Activated T-helper 9 cell treated with anti-CD3 and anti-CD28 coated beads, Interleukin-2, amount 50 U/mL, for 16 hours (primary cell): ENCODE data around the gene NOL4L.

Experiments
- DNase-seq: peaks from one replicate; pipeline ENCODE4 v3.0.0-alpha.2; 2020; ENCODE audit warnings: low read depth

The NOL4L gene

DNA sequence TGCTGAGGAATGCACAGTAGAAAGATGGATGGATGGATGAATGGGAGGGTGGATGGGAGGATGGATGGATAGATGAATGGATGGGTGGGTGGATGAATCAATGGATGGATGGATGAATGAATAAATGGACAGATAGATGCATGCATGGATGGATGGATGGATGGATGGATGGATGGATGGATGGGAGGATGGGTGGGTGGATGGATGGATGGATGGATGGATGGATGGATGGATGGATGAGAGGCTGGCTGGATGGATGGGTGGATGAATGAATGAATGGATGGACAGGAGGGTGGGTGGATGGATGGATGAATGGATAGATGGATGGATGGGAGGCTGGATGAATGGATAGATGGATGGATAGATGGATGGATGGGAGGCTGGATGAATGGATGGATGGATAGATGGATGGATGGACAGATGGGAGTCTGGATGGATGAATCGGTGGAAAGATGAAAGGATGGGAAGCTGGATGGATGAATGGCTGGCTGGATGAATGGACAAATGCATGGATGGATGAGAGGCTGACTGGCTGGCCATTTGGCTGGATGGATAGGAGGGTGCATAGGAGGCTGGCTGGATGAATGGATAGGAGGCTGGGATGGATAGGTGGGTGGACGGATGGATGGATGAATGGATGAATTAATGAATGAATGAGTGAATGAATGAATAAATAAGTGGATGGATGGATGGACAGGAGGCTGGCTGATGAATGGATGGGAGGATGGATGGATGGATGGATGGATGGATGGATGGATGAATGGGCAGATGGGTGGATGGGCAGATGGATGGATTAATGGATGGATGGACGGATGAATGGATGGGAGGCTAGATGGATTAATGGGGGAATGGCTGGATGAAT lies 28.3 kb upstream of the NOL4L start:
- no peak for DNase-seq

DNA sequence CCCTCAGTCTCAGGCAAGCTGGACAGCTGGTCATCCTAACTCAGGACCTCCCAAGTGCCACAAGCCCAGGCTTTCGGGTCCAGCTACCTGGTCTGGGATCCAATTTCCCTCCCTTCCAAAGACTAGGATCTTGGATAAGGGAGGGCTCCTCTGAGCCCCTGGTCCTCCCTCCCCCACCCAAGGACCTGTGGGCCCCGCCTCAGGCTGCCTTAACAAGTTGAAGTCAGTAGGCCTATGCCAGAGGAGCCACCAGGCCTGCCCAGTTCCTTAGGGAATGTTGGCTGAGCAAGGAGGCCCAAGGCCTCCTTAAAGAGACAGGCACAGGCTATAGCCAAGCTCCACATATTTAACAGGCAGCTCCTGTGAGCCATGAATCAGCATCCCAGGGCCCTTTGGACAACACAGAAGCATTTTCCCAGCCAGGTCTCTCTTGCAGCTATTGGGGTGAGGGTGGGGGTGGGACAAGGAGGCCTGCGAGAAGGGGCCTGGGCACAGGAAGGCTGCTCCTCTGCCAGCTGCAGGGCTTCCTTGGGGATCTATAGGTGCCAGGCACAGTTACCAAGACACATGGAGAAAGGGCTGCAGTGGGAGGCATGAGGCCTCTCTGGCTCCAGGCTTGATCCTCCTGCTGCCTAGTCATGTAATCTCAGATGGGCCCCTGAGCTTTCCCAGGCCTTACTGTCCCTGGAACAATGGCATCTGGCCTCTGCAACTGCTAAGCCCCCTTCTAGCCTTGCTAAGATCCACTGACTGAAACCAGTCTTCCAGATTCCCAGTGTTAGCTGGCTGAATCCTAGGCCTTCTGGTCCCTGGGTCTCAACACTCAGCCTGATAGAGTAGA lies 27.4 kb upstream of the NOL4L start:
- DNase-seq, result no peak

DNA sequence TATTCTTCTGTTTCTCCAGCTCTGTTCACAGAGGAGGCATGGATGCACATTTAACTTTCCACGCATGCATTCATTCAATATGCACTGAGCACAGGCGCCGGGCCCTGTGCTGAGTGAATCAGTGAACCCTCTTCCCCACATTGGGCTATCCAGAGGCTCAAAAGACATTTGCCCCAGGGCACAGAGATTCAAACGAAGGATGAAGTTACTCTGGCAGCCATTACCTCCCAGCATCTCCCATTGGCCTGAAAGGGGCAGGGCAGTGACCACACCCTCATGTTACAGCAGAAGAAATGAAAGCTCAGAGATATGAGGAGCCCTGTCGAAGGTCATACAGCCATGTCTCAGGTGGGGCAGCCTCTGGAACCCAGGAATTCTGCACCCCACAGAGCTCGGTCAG lies 26.7 kb upstream of the NOL4L start:
- no peak for DNase-seq

DNA sequence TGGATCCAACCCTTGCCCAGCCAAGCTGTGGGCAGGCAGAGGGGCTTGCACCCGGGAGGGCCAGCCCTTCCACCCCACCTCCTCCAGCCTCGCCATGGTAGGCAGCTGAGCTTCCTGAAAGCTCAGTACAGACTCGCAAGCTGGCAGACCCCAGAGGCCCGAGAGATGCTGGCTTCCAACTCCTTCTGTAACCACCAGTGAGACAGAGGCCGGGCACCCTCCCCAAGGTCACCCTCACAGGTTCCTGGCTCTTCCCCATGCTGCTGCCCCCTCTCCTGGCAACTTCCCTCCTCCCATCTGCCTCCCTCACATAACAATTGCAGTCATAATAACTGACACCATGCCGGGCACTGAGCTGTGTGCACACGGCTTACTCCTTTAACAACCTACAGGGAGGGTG lies 26.2 kb upstream of the NOL4L start:
- DNase-seq, result no peak

DNA sequence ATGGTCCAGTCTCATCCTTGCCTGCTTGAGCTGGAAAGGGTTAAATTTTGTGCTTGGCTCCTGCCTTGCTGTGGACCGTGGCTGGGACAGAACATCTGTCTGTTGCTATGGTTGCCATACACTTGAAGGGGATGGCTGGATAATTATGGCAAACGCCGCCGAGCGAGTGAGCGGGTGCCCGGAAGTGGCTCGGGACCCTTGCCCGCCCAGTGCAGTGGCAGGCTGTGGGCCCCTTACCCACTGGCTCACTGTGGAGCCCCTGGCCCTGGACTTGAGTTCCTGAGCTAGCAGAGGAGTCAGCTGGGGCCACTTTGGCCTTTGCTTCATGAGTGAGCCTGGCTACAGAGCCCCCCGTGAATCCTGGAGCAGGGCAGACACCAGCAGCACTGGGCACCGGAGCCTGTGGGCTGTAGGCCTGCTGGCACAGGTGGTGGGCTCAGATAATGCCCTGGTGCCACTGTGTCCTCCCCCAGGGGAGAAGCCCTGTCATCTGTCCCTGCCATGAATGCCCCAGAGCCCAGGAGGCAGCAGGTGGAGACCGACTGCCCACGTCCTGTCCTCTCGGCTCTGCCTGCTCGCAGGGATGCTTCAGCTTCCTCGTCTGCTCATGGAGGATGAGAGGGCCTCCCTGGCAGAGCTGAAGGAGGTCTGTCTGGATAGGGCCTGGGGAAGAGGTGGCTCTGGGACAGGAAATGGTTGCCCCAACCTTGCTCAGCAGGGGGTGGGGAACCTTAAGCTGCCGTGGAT lies 25.5 kb upstream of the NOL4L start:
- DNase-seq, result no peak

DNA sequence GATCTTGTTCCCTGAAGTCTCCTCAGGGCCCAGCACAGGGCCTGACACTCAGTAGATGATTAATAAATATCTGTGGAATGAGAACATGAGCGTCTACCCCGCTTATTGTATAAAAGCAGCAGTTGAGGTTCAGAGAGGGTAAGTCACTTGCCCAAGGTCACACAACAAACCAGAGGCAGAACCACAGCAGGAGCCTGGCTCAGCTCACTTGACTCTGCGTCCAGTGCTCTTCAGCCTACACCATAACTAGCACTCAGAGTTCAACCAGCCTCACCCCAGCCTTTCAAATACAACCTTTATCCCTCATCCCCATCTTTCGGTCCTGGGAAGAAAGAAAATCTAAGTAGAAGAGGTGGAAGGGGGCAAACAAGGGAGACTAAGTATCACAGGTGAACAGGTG lies 24.9 kb upstream of the NOL4L start:
- DNase-seq, result no peak

DNA sequence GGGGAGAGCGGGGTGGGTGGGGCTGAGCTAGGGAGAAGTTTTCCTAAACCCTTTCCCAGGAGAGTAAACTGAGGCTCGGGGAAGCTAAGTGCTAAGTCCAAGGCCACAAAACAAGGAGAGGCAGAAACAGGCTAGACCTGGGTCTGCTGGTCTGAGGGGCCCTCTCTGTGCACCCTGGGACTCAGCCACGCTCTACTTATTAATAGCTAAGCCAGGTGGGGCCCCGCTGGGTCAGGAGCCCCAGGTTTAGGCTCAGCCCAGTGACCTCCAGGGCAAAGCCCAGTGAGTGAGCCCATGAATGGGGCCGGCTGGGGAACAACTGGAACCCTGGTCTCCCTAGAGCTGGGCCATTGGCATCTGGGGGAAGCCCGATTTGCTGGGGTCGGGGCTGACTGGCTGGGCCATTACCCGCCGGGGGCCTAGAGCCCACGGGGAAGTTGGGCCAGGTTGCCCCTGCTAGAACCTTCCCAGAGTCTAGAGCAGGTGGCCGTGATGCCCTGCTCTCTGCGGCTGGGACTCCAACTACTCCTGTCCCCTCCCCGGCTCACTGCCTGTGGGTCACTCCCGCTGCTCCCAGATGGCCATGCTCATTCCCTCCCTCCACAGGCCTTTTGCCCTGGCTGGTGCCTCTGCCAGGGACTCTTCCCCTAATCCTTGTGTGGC lies 24.1 kb upstream of the NOL4L start:
- no peak for DNase-seq

DNA sequence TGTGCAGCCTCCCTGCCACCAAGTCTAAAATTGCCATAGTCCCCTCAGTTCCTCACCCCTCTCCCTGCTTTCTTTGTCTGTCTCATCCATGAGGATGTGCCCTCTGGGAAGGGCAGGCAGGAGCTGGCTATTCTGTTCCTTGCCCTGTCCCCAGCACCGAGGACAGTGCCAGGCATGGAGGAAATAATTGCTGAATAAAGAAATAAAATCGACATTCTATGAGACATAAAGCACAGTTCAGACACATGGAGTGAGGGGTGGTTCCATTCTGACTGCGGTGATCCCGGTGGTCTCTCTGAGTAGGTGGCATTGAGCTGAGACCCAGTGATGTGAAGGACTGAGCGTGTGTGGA lies 23.5 kb upstream of the NOL4L start:
- no peak for DNase-seq

DNA sequence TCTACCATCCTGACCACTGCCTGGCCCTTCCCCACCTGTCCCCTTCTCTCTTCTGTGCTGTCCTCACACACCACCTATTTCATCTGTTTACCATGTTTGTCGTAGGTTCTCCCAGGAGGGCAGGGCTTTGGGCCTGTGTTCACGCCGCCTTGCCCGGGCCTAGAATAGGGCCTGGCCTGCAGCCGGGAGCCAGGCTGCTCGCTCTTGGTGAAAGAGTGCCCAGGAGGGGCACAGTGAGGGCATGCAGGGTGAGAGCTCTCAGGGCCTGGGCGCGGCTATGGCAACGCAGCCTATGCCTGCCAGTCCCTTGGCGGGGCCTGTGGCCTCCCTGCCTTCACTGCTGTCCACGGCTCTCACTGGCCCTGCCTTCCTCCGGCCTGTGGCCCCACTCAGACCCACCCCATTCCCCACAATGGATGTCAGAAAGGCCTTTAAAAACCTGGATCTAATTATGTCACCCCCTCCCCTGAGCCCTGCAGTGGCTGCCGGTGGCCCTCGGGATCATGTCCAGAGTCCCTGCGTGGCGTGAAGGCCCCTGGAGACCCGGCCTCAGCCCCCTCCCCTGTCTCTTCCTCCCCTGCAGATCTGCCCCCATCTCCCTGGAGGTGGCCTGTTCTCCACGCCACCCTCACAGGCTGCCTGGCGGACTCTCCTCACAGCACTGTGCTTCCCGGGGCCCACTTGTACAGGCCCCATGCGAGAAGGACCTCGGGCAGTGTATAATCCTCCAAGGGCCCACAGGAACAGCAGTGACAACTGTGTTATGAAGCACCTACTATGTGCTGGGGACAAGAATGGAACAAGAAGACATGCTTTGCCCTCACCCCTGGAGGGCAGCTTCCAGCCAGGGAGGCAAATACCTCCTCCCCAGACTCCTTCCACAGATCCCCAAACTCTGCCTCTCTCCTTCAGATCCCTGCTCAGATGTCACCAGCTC lies 22.9 kb upstream of the NOL4L start:
- no peak for DNase-seq

DNA sequence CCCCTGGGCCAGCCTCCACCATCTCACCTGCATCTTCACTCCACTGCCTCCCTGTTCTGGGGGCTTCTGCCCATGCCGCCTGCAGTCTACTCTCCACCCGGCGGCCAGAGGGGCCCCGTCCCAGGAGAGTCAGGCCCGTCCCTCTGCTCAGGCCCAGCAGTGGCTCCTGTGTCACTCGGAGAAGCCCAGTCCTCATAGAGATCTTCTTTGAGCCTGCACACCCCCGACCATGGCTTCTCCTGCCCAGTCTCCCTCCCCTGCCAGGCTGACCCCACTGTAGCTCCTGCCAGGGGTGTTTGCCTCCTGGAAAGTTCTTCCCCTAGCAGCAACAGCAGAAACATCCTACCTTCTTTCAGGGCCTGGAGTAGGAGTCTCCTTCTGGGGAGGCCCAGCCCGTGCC lies 22.2 kb upstream of the NOL4L start:
- DNase-seq, result no peak

DNA sequence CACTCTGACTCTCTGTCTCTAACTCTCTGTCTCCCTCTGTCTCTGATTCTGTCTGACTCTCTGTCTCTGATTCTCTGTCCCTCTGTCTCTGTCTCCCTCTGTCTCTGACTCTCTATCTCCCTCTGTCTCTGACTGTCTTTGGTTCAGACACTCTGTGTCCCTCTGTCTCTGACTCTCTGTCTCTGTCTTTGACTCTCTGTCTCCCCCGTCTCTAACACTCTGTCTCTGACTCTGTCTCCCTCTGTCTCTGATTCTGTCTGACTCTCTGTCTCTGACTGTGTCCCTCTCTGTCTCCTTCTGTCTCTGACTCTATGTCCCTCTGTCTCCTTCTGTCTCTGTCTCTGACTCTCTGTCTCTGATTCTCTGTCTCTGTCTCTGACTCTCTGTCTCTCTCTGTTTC lies 21.7 kb upstream of the NOL4L start:
- no peak for DNase-seq

DNA sequence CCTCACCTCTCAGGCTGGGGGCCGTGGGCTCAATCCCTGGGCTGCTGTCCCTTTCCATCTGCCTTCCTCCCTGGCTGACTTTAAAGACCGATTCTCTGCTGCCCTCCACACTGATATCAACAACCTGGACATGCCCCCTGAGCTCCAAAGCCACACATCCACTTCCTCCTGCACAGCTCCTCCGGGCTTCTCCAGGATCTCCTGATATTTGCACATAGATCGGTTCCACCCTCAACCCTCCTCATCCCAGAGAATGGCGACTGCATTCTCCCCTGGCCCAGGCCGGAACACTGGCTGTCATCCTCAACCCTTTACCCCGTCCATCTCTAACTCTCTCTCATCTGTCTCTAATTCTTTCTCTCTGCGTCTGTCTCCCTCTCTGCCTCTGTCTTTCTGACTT lies 21.0 kb upstream of the NOL4L start:
- no peak for DNase-seq

DNA sequence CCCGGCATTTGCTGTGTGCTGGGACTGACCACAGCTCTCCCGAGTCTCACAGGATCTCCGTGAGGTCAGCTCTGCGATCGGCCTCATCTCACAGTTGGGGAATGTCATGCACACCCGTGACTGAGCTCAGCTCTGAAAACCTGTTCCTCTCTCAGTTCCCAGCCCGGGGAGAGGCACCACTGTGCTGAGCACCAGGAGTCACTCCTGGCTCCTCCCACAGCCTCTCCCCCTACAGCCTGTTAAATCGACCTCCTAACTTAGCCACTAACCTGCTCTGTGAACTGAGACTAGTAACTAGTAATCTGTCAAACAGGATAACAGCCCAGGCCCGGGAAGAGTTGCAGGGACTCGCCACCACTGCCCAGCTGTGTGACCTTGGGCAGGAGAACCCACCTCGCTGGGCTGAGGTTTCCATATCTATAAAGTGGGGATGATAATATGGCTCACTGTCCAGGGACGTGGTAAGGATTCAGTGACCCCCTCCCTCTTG lies 20.1 kb upstream of the NOL4L start:
- no peak for DNase-seq

DNA sequence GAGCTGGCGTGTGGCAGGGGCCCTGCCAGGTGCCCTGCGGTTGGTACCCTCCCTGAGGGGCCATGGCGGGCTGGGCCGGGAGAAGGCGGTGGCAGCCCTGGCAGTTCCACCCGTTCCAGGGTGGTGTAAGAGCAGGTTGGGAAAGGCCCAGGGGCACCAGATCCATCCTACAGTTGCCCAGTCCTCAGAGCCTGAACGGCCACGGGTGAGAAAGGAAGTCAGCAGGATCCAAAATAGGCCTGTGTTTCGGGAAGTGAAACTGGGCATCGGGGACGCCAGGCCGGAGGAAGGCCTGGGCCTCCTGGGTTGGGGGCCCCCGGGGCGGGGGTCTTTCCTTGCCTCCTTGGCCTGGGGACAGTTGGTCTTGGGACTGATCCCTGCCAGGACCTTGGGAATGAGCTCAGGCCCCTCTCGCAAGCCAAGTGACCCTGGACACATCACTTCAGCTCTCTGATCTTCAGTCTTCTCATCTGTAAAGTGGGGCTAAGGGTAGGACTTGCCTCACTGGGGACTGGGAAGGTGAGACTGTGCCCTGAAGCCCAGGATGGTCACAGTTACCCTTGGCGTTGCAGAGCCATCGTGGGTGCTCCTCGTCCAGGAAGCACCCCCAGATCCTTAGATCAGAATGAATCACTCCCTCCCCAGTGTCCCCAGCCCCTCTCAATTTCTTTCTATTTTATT lies 18.1 kb upstream of the NOL4L start:
- no peak for DNase-seq

DNA sequence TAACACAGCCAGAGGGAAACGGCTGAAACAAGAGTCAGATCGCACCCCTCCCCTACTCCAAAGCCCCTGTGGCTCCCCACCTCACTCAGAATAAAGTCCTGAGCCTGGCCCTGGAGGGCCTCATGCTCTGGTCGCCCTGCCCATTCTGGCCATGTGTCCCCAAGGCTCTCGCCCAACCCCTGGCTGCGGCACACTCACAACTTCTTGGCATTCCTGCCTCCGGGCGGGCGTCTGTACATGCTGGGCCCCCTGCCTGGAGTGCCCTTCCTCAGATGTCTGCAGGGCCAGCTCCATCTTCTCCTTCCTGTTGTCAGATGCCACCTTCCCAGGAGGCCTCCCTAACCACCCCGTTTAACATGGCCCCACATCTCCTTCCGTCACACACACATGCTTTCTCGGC lies 17.1 kb upstream of the NOL4L start:
- DNase-seq, result no peak

DNA sequence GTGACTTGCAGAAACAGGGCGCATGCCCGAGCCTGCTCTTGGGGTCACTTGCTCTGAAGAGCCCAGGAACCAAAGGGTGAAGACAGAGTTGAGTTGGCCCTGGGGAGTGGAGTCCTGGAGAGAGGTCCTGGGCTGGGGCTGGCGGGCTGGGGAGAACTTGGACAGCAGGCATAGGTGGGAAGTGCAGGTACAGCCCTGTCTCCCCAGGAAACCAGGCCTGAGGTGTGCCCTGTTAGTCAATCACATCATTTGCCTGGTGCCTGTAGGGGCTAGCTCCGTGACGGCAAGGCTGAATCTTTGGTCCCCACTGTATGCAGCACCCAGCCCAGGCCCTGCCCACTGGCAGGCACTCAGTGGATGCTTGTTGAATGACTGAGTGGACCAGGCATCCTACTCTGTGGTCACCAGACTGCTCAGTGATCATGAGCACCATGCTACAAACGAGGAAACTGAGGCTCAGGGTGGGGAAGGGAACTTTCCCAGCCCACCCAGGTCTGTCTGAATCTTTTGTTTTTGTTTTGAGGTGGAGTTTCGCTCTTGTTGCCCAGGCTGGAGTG lies 15.6 kb upstream of the NOL4L start:
- DNase-seq, result no peak

DNA sequence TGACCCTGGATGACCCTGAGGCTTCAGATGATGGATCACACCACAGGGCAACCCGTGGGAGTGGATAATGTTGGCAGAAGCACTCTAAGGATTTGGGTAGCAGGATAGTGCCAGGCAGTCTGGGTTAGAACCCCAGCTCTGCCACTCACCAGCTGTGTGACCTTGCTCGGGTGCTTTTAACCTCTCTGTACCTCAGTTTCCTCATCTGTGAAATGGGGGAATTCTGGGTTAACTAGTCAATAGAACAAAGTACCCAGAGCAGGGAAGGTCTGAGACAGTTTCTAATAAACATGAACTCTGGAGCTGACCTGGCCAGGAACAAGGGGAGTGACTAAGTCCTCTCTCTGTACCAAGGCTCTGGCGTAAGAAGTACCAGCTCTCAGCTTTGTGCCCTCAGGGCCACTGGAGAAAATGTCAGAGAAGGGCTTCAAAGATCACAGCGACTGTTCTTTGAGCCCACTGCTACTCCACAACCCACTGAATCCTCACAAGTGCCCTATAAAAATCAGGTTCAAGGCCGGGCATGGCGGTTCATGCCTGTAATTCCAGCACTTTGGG lies 14.7 kb upstream of the NOL4L start:
- DNase-seq, result no peak

DNA sequence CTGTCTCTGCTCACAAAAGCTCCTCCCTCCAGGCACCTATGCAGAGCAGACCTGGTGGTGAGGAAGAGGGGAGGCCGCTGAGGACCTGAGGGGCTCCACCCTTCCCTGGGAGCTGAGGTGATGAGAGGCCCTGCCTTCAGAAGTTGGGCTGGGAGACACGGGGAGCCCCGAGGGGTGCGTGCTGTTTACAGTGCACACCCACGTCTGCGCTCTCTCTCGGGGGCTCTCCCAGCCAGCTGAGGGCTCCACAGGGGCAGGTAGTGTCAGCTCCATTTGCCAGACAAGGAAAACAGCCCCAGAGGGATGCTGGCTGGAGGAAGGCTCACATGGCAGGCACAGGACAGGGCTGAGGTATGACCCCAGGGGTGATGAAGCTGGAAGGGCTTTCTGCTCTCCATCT lies 13.5 kb upstream of the NOL4L start:
- no peak for DNase-seq

DNA sequence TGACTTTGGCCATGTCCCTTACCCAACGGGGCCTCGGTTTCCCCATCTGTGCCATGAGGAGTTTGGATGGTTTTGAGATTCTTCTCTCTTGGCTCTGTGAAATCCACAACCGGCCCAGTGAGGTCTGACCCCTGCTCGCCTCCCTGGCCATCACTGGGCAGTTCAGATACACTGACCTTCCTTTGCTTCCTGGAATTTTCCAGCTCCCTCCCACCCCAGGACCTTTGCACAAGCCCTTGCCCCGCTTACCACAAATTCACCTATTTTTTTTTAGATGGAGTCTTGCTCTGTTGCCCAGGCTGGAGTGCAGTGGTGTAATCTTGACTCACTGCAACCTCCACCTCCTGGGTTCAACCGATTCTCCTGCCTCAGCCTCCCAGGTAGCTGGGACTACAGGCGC lies 12.6 kb upstream of the NOL4L start:
- DNase-seq, result no peak
